ENCODE results near the gene ABCG2. TPM values are rescaled to one million over a fixed set of nuclear protein-coding genes. Genes with fewer than 3 reads are reported as not detected.

ABCG2 gene
- total RNA-seq, 2 experiments from 2014 or later = 0.54 to 0.67 TPM

GRCh38 chr4:88098993-88099752 lies 59.3 kb downstream of the ABCG2 start:
- H3K27ac Mint-ChIP-seq = no peak overlapping the region
- DNase-seq (no peak), ATAC-seq (ENCODE audit: low read depth) (no peak)
- H3K27me3 Mint-ChIP-seq = peaks cover 13% of the 10 kb centered on the region
- no peaks in the 10 kb centered on the region for H3K36me3 Mint-ChIP-seq
- H3K4me1 Mint-ChIP-seq = no peaks in the 10 kb centered on the region
- POLR2A ChIA-PET = no interaction called here
- no peak overlapping the region for H3K4me3 Mint-ChIP-seq
- no peaks in the 10 kb centered on the region for H3K9me3 Mint-ChIP-seq

- Mint-ChIP-seq H3K27ac (no peak overlapping the region), H3K36me3 (no peaks in the 10 kb centered on the region), H3K4me3 (no peak overlapping the region), H3K9me3 (no peaks in the 10 kb centered on the region), H3K4me1 (no peaks in the 10 kb centered on the region), H3K27me3 (peaks cover 9% of the 10 kb centered on the region)
- POLR2A ChIA-PET = no interaction called here
- DNase-seq = no peak
- no peak for ATAC-seq (ENCODE audit: low read depth)
Observed at GRCh38 chr4:88097781-88098180, 60.7 kb downstream of the ABCG2 start.

- DNase-seq (no peak), ATAC-seq (ENCODE audit: low read depth) (no peak)
- Mint-ChIP-seq H3K36me3 (no peaks in the 10 kb centered on the region), H3K4me1 (no peaks in the 10 kb centered on the region), H3K27ac (no peak overlapping the region), H3K4me3 (no peak overlapping the region), H3K27me3 (peaks cover 9% of the 10 kb centered on the region), H3K9me3 (no peaks in the 10 kb centered on the region)
- POLR2A ChIA-PET = no interaction called here
Observed at GRCh38 chr4:88097301-88097700, 61.1 kb downstream of the ABCG2 start.

GRCh38 chr4:88093874-88094273 lies 64.6 kb downstream of the ABCG2 start:
- Mint-ChIP-seq H3K27ac (no peak overlapping the region), H3K27me3 (peaks cover 9% of the 10 kb centered on the region), H3K9me3 (no peaks in the 10 kb centered on the region), H3K36me3 (no peaks in the 10 kb centered on the region), H3K4me1 (no peaks in the 10 kb centered on the region), H3K4me3 (no peak overlapping the region)
- no peak for DNase-seq
- ATAC-seq (ENCODE audit: low read depth) = no peak
- POLR2A ChIA-PET = no interaction called here

GRCh38 chr4:88091378-88091777 lies 67.1 kb downstream of the ABCG2 start:
- H3K27me3 Mint-ChIP-seq = peaks cover 14% of the 10 kb centered on the region
- no peak for ATAC-seq (ENCODE audit: low read depth)
- H3K4me1 Mint-ChIP-seq = no peaks in the 10 kb centered on the region
- H3K27ac Mint-ChIP-seq = no peak overlapping the region
- no peak overlapping the region for H3K4me3 Mint-ChIP-seq
- no peaks in the 10 kb centered on the region for H3K9me3 Mint-ChIP-seq
- POLR2A ChIA-PET = no interaction called here
- DNase-seq = no peak
- no peaks in the 10 kb centered on the region for H3K36me3 Mint-ChIP-seq

- no peaks in the 10 kb centered on the region for H3K36me3 Mint-ChIP-seq
- DNase-seq = no peak
- H3K27ac Mint-ChIP-seq = no peak overlapping the region
- no peak overlapping the region for H3K4me3 Mint-ChIP-seq
- no peaks in the 10 kb centered on the region for H3K9me3 Mint-ChIP-seq
- no peaks in the 10 kb centered on the region for H3K4me1 Mint-ChIP-seq
- peaks cover 12% of the 10 kb centered on the region for H3K27me3 Mint-ChIP-seq
- no peak for ATAC-seq (ENCODE audit: low read depth)
- POLR2A ChIA-PET = no interaction called here
Observed at GRCh38 chr4:88090898-88091297, 67.5 kb downstream of the ABCG2 start.

- DNase-seq (no peak), ATAC-seq (ENCODE audit: low read depth) (no peak)
- Mint-ChIP-seq H3K36me3 (no peaks in the 10 kb centered on the region), H3K4me3 (no peak overlapping the region), H3K27ac (no peak overlapping the region), H3K27me3 (peaks cover 6% of the 10 kb centered on the region), H3K4me1 (no peaks in the 10 kb centered on the region), H3K9me3 (no peaks in the 10 kb centered on the region)
- POLR2A ChIA-PET = no interaction called here
Observed at GRCh38 chr4:88087004-88087403, 71.4 kb downstream of the ABCG2 start.

- POLR2A ChIA-PET = no interaction called here
- ATAC-seq (ENCODE audit: low read depth) (no peak), DNase-seq (no peak)
- Mint-ChIP-seq H3K27ac (no peak overlapping the region), H3K4me3 (no peak overlapping the region), H3K36me3 (peaks cover 9% of the 10 kb centered on the region), H3K4me1 (no peaks in the 10 kb centered on the region), H3K9me3 (no peaks in the 10 kb centered on the region), H3K27me3 (no peaks in the 10 kb centered on the region)
Observed at GRCh38 chr4:88080626-88081025, 77.8 kb downstream of the ABCG2 start.

- H3K4me1 Mint-ChIP-seq = no peaks in the 10 kb centered on the region
- H3K9me3 Mint-ChIP-seq = no peaks in the 10 kb centered on the region
- POLR2A ChIA-PET = no interaction called here
- DNase-seq = no peak
- H3K27ac Mint-ChIP-seq = no peak overlapping the region
- H3K36me3 Mint-ChIP-seq = peaks cover 18% of the 10 kb centered on the region
- H3K4me3 Mint-ChIP-seq = no peak overlapping the region
- H3K27me3 Mint-ChIP-seq = no peaks in the 10 kb centered on the region
- no peak for ATAC-seq (ENCODE audit: low read depth)
Observed at GRCh38 chr4:88078579-88078978, 79.9 kb downstream of the ABCG2 start.

- Mint-ChIP-seq H3K27me3 (no peaks in the 10 kb centered on the region), H3K4me3 (no peak overlapping the region), H3K9me3 (no peaks in the 10 kb centered on the region), H3K27ac (no peak overlapping the region), H3K36me3 (peaks cover 22% of the 10 kb centered on the region), H3K4me1 (no peaks in the 10 kb centered on the region)
- DNase-seq = no peak
- POLR2A ChIA-PET = no interaction called here
- ATAC-seq (ENCODE audit: low read depth) = no peak
Observed at GRCh38 chr4:88077911-88078524, 80.4 kb downstream of the ABCG2 start.

- POLR2A ChIA-PET = no interaction called here
- H3K4me3 Mint-ChIP-seq = no peak overlapping the region
- ATAC-seq (ENCODE audit: low read depth) = no peak
- H3K4me1 Mint-ChIP-seq = no peaks in the 10 kb centered on the region
- H3K27me3 Mint-ChIP-seq = no peaks in the 10 kb centered on the region
- H3K27ac Mint-ChIP-seq = no peak overlapping the region
- peaks cover 44% of the 10 kb centered on the region for H3K36me3 Mint-ChIP-seq
- DNase-seq = no peak
- peaks cover 4% of the 10 kb centered on the region for H3K9me3 Mint-ChIP-seq
Observed at GRCh38 chr4:88075336-88075735, 83.1 kb downstream of the ABCG2 start.

GRCh38 chr4:88070031-88070430 lies 88.4 kb downstream of the ABCG2 start:
- POLR2A ChIA-PET = no interaction called here
- DNase-seq = no peak
- peaks cover 73% of the 10 kb centered on the region for H3K36me3 Mint-ChIP-seq
- H3K4me1 Mint-ChIP-seq = peaks cover 4% of the 10 kb centered on the region
- H3K27me3 Mint-ChIP-seq = no peaks in the 10 kb centered on the region
- H3K4me3 Mint-ChIP-seq = no peak overlapping the region
- peaks cover 6% of the 10 kb centered on the region for H3K9me3 Mint-ChIP-seq
- ATAC-seq (ENCODE audit: low read depth) = no peak
- no peak overlapping the region for H3K27ac Mint-ChIP-seq

GRCh38 chr4:88064410-88064809 lies 94.0 kb downstream of the ABCG2 start:
- peaks cover under 1% of the 10 kb centered on the region for H3K4me1 Mint-ChIP-seq
- peaks cover 41% of the 10 kb centered on the region for H3K36me3 Mint-ChIP-seq
- ATAC-seq (ENCODE audit: low read depth) = no peak
- no peaks in the 10 kb centered on the region for H3K27me3 Mint-ChIP-seq
- H3K27ac Mint-ChIP-seq = no peak overlapping the region
- no peak overlapping the region for H3K4me3 Mint-ChIP-seq
- POLR2A ChIA-PET = no interaction called here
- DNase-seq = no peak
- H3K9me3 Mint-ChIP-seq = peaks cover 2% of the 10 kb centered on the region

- DNase-seq (no peak), ATAC-seq (ENCODE audit: low read depth) (no peak)
- Mint-ChIP-seq H3K4me3 (no peak overlapping the region), H3K27ac (no peak overlapping the region), H3K4me1 (peaks cover 2% of the 10 kb centered on the region), H3K36me3 (peaks cover 38% of the 10 kb centered on the region), H3K9me3 (peaks cover 2% of the 10 kb centered on the region), H3K27me3 (no peaks in the 10 kb centered on the region)
- POLR2A ChIA-PET = no interaction called here
Observed at GRCh38 chr4:88063634-88064296, 94.7 kb downstream of the ABCG2 start.

Data from activated naive CD8-positive, alpha-beta T cell treated with anti-CD3 and anti-CD28 coated beads, Interleukin-2, amount 10 ng/mL, durations not matched to agents 7 days and 5 days (primary cell).